Stimulated activated CD4-positive, alpha-beta T cell treated with anti-CD3 and anti-CD28 coated beads, Interleukin-4, amount 100 ng/mL, for 24 hours (primary cell): ENCODE data around the gene FRMD3.
"Not testable (repeated sequence)": the region's sequence is repeated elsewhere in the genome, so short reads cannot be mapped to it uniquely, and the experiment has no call there.

Experiments
- DNase-seq: peaks from one replicate; pipeline ENCODE4 v3.0.0-alpha.2; 2020

The FRMD3 gene

DNA sequence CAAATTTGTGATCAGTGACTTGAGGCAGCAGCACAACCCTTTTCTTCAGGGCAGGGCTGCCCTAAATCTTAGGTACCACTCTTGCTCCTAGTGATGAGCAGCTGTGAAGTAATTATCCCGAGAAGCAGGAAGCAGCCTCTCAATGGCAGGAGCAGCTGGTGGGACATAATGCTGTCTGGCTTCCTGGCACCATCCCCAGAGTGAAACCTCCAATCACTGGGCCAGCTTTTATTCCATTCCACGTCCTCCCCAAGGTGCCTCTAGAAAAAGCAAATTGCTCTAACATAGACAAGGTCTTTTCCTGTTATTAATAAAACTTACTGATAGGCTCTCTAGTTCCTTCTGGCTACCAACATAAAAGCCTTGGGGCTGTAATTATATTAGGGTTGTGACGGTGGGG, 154.0 kb downstream of the FRMD3 start:
- DNase-seq: no peak

DNA sequence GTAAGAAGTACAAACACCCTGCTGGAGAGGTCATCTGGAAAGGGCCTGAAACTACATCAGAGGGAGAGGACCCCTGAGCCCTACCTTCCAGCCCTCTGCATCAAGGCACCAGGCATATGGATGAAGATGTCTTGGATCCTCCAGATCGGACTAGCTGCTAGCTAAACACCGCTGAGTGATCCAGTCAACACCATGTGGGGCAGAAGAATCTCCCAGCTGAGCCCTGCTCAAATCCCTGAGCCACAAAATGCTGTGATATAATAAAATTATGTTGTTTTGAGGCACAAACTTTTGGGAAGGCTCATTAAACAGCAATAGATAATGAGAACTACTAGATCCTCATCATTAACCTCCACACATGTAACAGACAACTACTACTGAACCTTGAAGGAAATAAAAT, 155.2 kb downstream of the FRMD3 start:
- no peak for DNase-seq

DNA sequence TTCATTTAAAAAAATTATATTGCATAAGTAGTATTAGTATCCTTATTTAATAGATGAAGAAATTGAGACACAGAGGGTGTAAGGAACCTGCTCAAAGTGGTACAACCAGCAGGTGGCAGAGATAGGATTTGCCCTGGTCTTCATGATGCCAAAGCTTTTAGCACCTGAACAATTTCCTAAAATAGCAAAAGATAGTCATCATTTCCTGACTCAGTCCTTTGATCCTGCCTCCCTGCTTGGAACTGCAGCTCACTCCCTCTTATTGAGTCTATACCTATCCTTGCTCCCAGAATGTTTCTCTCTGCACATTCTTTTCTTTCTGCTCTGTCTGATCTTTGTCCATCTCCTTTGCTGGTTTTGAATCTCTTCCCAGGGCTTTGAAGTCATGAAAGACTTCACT, 155.8 kb downstream of the FRMD3 start:
- no peak for DNase-seq

DNA sequence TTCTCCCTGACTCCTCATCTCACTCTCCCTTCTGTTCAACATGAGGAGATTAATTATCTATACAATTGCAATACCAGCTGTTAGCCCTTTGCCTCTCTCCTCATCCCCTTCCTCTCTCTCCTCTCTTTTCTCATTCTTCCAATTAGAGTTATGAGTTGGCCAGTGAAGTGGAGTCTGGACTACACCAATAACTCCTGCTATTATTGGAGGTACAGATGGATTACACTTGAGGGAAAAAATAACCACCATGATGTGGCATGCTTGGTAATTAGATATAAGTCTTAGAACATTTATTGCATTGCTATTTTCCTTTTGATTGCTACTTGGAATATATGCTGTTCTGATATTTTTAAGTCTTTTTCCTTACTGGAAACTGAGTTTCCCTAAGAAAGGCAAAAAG, 159.2 kb downstream of the FRMD3 start:
- DNase-seq: no peak

DNA sequence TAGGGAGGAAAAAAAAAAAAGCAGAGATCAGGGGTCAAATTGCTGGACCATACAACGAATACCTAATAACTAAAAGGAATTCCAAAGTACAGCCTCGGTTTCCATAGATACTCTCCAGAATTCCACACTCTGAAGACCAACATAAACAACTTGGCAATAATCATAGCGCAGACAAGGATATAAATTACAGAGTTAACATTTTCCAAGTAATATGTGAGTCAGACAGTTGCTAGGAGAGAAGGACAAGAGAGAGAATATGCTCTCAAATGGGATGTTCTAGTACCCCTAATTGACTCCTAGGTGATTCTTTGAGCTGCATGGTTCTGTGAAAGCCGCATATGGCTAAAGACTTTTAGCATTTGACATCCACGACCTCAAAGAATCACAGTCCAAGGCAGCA, 165.2 kb downstream of the FRMD3 start:
- no peak for DNase-seq

DNA sequence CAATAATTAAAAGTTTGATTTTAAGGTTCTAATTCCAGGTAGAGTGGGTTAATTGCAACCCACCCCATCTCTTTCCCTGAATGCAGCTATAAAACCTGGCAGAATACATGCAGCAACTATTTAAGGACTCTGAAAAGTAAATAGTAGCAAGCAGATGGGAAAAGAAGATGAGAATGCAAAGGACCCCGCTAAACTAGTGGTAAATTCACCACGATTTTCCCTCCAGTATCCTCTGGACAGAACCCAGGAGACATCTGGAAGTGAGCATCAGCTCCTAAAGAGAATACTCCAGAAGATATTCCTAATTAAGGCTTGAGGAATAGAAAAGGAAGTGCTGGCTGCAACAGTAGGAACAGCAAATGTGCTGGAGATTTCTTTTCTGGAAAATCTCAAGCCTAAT, 170.9 kb downstream of the FRMD3 start:
- no peak for DNase-seq

DNA sequence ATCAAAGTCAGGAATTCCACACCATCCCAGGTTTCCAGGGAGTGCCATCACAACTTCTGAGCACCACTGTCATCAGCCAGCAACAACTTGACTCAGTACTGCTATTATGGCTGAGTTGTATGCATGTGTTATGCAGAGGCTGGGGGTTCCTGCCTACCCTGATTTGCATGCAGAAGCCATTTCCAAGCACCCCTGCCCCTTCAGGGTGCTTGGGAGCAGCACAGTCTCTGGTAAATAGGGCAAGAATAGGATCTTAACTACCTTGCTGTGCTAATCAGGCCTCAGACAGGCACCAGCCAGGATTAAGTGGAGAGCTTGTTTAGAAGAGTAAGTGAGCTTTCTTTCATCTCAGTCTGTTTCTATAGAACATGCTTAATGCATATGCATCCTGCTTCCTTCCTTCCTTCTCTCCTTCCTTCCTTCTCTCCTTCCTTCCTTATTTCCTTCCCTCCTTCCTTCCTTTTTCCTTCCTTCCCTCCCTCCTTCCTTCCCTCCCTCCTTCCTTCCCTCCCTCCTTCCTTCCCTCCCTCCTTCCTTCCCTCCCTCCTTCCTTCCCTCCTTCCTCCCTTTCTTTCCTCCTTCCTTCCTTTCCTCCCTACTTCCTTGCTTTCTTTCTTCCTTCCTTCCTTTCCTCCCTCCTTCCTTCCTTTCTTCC, 175.7 kb downstream of the FRMD3 start:
- DNase-seq: no peak

DNA sequence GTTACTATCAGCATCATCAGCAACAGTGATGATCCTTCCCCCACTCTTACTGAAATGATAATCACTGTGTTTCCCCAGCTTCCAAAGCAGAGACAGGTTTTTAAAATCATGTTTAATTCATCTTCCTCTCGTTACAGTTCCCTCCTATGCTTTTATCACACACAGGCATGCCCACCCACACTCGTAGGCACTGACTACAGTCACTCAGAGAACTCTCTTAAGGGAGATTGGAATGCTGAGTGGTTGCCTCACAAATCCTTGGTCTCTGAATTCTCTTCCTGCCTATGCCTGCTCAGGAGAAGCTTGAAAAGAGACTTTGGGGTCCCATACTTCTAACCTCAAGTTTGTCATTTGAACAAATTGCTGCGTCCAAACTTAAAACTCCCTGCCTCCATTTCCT, 179.2 kb downstream of the FRMD3 start:
- no peak for DNase-seq

DNA sequence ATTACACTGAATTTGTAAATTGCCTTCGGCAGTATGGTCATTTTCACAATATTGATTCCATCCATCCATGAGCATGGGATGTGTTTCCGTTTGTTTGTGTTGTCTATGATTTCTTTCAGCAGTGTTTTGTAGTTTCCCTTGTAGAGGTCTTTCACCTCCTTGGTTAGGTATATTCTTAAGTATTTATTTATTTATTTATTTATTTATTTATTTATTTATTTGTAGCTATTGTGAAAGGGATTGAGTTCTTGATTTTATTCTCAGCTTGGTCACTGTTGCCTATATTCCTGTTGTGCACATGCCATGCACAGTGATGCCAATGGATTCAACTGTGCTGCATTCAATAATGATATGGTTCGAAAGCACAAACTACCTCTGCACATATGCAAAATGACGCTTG, 179.7 kb downstream of the FRMD3 start:
- DNase-seq: not testable (repeated sequence)

DNA sequence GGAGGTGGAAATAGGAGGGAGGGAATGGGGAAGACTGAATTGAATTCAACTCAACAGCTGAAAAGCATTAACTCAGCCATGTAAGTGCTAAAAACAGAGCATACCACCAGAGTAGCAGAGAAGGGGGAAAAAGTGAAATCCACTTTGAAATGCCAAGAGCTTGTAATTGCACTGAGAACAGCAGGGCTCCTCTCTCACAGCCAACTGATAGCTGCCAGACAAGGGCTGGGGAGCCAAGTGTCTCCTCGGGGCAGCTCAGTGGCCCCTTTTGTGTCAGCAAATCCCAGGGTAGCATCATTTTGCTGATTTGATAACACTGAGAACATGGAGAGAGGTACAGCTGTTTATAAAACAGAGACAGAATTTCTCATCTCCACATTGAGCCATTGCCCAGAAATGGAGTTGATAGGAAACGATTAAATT, 182.5 kb downstream of the FRMD3 start:
- DNase-seq: no peak

DNA sequence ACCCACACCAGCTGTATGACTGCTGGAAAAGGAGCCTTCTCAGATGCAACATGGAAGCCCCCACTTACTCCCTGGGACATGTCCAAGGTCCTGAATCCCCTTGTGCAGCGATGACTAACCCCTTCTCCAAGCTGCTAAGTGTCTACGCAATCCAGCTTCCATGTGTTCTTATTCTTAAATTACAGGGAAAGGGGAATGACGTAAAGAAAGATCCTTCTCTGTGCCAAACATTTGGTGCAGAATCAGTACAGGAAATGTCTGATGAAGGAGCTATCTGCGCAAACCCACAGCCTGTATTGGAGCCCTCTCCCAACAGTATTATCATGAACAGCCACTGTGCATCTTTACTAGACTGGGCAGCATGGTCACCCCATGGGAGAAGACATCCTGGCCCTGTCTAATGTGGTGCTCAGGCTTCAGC, 183.2 kb downstream of the FRMD3 start:
- no peak for DNase-seq

DNA sequence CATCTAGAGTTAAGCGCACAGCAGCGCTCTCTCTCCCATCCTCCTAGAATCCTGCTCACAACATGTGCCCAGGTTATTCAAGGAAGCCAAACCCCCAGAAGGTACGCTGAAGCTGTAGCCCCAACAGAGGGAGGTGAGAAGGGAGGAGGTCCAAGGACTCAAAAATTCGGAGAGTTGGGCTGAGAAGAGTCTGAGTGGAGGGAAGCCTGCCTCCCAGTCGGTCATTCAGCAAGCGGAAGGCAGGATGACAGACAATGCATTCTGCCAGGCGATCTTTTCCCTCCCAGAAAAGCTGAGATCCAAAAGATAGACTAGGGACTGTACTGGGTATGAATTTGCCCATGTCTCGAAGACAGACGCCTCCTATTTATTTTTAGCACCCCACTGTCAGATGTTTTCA, 189.2 kb downstream of the FRMD3 start:
- DNase-seq: no peak

DNA sequence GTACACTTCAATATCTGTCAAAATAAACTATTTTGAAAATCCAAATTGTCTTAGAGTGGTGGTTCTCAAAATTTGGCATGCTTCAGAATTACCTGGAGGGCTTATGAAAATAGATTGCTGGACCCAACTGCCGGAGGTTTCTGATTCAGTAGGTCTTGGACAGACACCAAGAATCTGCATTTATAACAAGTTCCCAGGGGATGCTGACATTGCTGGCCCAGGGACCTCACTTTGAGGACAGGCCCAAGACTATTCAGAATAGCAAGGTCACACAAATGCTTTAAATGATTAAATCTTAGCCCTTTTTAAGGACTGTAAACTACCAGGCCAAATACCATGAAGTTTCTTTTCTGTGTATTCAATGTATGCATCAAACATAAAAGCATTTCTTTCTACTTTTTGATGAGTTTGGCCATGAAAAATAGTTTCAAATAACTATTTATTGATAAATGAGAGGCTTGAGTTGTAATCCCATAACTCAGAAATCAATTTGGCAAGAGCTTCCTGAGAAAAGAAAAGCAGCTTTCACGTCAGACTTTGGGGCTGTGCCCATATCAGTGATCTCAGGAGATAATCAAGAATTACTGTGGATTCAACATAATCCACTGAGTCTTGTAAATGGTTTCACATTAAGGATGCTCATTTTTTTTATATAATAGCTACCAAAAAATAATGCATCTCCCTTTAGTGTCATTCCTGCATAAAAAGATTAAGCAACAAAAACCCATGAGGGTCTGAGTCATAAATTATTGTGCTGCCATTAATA, 191.4 kb downstream of the FRMD3 start:
- DNase-seq: no peak

DNA sequence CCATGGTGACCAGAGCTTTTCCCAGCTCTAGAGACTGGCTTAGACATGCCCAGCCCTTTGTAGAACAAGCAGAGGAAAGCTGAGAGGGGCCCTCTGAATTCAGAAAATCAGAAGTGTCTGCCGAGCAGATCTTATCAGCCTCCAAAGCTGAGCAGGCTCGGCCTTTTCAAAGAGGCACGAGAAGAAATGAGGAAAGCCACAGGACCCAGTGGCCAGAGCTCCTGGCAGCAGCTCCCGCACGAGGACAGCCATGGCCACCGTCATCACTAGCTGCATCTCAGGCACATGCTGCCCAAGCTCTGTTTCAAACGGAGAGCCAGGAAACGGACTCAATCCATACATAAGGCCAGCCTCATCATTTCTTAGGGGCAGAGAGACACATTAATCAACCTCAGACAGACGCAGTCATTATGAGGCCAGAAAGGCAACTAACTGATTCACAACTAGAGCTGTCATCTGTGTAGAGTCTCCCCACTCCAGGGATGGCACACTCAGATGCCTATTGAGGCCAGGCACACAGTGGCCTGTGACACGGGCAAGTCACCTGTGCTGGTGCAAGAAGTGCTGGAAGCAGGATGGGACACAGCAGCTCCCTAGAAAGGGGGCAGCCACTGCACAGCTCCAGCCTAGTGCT, 194.7 kb downstream of the FRMD3 start:
- no peak for DNase-seq

DNA sequence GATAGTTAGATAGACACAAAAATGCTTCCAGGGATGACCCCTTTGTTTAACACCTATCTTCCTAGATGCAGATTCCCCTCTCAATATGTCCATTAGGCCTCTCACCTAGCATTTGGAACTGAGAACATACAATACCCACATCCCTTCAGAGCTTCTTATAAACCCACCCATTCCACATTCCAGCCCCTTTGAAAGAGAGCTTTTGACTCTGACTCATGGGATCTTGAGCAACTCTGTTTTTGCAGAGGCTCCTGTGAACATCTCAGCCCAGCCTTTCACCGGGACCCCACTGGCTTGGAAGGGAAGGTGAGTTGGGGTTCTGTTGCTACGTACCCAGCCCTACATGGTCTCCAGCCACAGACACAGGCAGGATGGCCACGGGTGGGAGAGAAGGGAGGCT, 195.5 kb downstream of the FRMD3 start:
- no peak for DNase-seq

DNA sequence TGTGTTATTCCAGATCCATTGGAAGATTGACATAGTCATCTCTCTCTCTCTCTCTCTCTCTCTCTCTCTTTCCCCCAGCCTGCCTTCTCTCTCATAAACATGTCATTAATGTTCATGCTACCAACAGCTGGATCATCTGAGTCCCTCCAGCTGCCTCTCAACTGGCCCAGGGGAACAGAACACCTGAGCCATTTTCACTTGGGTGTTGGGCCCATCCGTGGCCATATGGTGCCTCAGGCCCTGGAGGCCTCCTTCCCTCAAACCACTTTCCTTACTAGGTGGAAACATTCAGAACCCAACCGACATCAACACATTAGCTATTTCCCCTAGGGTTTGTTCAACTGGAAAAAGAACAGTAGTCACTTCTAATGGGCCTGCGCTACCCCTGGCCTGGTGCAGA, 196.2 kb downstream of the FRMD3 start:
- DNase-seq: no peak

DNA sequence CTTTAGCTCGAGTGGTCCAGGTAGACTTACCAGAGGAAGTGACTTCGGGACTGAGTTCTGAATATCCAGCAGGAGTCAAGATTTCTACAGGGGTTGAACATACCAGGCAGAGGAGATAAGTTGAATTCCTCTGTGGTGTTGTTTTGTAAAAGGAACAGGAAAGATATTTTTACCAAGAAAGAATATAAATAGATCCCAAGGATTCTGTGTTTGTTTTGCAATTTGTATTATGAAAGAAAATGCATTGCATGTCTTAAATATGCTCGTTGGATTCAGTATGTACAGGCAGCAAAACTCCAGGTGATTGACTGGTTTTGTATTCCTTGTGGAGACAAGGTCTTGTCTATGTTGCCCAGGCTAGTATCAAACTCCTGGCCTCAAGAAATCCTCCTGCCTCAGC, 197.8 kb downstream of the FRMD3 start:
- no peak for DNase-seq

DNA sequence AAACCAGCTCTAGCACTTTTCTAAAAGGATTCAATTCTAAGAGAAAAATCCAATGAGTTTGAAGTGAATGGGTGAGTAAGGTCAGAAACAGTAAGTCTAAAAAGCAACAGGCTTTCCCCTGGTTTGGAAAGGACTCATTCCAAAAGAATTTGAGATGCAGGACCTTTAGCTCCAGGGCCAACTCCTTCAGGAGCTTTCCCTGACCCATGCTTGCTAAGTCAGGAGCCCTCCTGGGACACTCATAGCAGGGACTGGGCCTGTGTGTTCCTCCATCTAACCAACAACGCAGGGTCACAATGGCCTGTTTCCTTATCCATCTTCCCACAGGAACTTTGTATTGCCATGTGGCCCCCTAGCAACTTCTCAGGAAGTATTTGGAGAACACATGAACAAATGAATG, 198.8 kb downstream of the FRMD3 start:
- DNase-seq: no peak

DNA sequence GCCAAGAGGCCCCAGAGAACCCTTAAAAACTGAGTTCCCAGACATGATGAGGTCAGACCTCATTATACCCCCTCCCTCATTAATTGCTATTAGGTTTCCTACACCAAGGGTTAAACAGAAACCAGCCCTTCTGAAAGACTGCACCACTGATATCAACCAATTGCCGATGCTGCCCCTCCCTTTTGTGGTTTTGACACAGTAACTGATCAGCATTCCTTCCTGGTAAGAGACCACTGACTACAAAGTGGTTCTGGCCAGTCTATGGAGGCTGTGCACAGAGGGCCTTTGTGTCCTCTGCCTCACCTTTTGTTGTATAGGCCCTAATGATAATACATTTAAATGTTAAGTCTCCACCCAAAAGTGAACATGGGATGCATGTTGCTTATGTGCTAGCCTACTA, 201.5 kb downstream of the FRMD3 start:
- DNase-seq: no peak

DNA sequence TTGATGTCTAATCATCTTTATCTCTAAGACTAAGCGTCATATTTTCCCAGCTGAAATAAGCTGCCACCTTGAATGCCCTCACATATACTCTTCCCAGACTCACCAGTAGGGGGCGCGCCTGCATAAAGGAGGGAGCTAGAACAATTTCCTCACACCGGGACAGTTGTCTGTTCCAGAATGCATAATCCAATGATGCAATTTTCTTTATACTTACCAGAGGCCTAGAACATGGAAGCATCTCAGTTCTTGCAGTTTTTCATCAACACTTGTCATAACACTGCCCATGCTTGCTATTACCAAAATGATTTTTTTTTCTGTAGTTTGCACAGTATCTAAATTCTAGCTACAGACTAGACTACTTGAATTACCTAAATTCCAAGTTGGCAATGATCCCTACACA, 203.9 kb downstream of the FRMD3 start:
- DNase-seq: peak; percentile 71

DNA sequence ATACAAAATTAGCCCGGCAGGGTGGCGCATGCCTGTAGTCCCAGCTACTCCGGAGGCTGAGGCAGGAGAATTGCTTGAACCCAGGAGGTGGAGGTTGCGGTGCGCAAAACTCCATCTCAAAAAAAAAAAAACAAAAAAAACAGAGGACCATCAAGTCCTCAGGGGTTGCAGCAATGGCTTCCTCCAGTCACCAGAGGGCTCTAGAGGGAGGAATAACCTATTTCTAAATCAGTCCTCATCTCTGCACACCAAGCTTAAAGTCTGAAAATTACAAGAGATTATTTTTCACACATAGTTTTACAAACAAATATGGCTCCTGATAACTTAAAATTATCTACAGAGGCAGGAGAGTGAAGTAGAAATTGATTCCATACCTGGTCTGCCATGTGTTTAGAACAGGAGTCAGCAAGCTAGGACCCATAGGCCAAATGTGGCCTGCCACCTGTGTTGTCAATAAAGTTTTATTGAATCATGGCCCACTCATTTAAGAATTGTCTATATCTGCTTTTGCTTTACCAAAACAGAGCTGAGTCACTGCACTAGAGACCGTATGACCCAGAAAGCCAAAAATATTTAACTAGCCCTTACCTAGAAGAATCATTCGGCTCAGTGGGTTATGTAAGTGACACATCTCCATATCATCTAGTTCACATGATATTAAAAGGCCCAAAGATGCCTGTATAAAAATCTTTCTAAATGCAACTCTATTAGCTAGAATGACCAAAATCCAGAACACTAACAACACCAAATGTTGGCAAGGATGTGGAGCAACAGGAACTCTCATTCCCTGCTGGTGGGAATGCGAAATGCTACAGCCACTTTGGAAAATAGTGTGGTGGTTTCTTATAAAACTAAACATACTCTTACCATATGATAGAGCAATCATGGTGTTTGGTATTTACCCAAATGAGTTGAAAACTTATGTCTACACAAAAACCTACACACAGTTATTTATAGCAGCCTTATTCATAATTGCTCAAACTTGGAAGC, 207.7 kb downstream of the FRMD3 start:
- DNase-seq: no peak

DNA sequence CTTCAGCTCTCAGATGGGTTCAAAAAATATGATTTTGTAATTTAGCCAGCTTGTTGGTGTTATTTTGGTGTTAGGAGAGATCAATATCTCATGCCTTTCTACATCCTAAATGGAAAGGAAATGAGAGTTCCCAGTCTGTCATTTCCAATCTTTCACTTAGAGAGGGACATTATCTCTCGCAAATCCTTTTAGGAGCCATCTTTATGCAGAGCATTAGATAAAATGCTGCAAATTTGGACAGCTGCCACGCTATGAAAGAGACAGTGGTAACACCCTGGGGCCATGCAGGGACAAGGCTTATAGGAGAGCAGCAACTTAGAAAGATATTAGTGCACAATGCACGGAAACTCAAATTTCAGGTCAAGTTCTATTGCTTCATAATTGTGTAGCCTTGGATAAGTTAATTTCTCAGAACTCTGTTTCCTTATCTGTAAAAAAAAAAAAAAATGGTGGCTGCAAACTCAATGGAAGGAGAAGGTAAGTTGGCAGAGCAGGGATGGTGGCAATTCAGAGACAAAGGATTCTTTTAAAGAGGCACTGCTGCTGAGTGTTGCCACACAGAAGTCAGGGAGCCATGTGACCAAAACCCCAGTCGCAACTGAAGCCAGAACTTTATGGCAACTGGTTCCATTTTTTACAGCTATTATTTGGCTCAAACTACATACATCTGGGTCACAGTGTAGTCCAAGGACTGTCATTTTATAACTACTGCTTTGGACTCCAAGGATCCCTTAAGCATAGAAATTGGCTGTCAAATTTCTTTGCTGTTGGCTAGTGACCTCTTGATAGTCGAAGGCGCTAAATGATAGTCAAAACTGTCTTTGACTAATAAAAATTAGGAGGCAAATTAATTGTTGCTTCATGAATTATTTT, 210.2 kb downstream of the FRMD3 start:
- DNase-seq: no peak
